T-helper 2 cell (primary cell): ENCODE data around the gene FOXD3.
"Not testable (repeated sequence)": the region's sequence is repeated elsewhere in the genome, so short reads cannot be mapped to it uniquely, and the experiment has no call there.

Source experiments
- DNase-seq, 5 experiments: peaks; one replicate each; pipeline versions ENCODE4 v3.0.0 to v3.0.0-alpha.2; 2012 to 2022

Gene FOXD3

GRCh38 chr1:63321066-63321784 is 1.1 kb upstream of the FOXD3 start:
- DNase-seq = no peak

- DNase-seq = no peak
Measured at GRCh38 chr1:63321785-63322113, 618 bp upstream of the FOXD3 start.

- DNase-seq = peak in 2 of 5 experiments; percentile 36 to 64
Measured at GRCh38 chr1:63322944-63323864, 837 bp downstream of the FOXD3 start.

- DNase-seq = no peak
Measured at GRCh38 chr1:63323865-63324778, 1.8 kb downstream of the FOXD3 start.

GRCh38 chr1:63324779-63325119 is 2.4 kb downstream of the FOXD3 start:
- no peak for DNase-seq

- DNase-seq = no peak
Measured at GRCh38 chr1:63325279-63325985, 3.1 kb downstream of the FOXD3 start.

- DNase-seq = no peak
Measured at GRCh38 chr1:63326106-63326472, 3.7 kb downstream of the FOXD3 start.

- peak in 1 of 5 experiments; percentile 38 for DNase-seq
Measured at GRCh38 chr1:63326473-63327380, 4.4 kb downstream of the FOXD3 start.

- DNase-seq = peak in 1 of 5 experiments; percentile 62
Measured at GRCh38 chr1:63327417-63328054, 5.2 kb downstream of the FOXD3 start.

GRCh38 chr1:63328122-63328521 is 5.8 kb downstream of the FOXD3 start:
- no peak for DNase-seq

GRCh38 chr1:63328781-63329180 is 6.4 kb downstream of the FOXD3 start:
- DNase-seq = no peak

- no peak for DNase-seq
Measured at GRCh38 chr1:63329621-63330330, 7.4 kb downstream of the FOXD3 start.

GRCh38 chr1:63330331-63330916 is 8.1 kb downstream of the FOXD3 start:
- DNase-seq = no peak

- DNase-seq = no peak
Measured at GRCh38 chr1:63342402-63342801, 20.0 kb downstream of the FOXD3 start.

- no peak for DNase-seq
Measured at GRCh38 chr1:63343922-63344321, 21.6 kb downstream of the FOXD3 start.

- no peak for DNase-seq
Measured at GRCh38 chr1:63350320-63350719, 28.0 kb downstream of the FOXD3 start.

- no peak for DNase-seq
Measured at GRCh38 chr1:63352736-63353135, 30.4 kb downstream of the FOXD3 start.

- not testable (repeated sequence) for DNase-seq
Measured at GRCh38 chr1:63356234-63356633, 33.9 kb downstream of the FOXD3 start.

GRCh38 chr1:63359561-63359960 is 37.2 kb downstream of the FOXD3 start:
- DNase-seq = no peak

- no peak for DNase-seq
Measured at GRCh38 chr1:63362073-63362472, 39.7 kb downstream of the FOXD3 start.
